ENCODE measurements around the gene CLSTN1. TPM values are rescaled to one million over a fixed set of nuclear protein-coding genes. Genes with fewer than 3 reads are reported as not detected.
A peak's percentile ranks its signal among the peaks of the same experiment; 100 is the strongest.

Gene CLSTN1
- total RNA-seq, 1 experiment from 2014 or later: 100 TPM

DNA sequence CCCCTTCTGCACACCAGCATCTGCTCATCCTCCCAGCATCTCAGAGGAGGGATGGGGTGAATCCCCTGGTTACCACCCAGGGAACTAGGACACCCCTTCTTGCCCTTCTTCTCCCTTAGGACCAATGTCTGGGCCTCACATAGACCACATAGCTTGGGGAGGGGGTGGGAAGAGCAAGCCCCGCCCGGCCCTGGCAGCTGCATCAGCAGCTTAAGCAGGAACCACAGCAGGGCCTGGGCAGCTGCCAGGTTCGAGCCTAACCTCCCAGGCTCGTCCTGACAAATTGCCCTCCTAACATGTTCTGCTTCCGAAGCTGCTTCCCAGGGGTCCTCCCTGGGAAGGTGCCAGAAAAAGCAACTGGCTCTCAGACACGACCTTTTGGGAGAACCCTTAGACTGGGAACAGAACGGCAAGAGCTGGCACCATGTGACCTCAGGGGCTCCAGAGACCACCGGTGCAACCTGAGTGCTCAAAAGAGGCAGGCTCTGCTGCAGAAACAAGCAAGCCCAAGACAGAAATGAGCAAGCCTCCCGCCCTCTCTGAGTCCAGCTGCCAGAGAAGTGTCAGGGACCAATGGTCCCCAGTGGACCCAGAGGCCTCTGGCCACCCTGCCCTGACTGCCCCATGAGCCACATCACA is 18.4 kb upstream of the CLSTN1 start:
- Histone ChIP-seq H3K4me1 (ENCODE audit: insufficient read depth, low read length) (no peaks in the 10 kb centered on the region), H3K9ac (ENCODE audit: extremely low read depth, insufficient read length, low read length) (no peak overlapping the region), H2AFZ (ENCODE audit: low read length) (no peak overlapping the region), H2BK120ac (ENCODE audit: low read depth, low read length, poor library complexity, severe bottlenecking) (no peak overlapping the region), H4K91ac (ENCODE audit: insufficient read length, low read depth, low read length) (no peak overlapping the region), H2AK5ac (ENCODE audit: insufficient read length, low read length) (no peak overlapping the region), H3K9me3 (ENCODE audit: control insufficient read depth, low read depth, low read length) (no peaks in the 10 kb centered on the region), H2BK15ac (ENCODE audit: low read depth, low read length) (no peak overlapping the region), H3K4me2 (ENCODE audit: insufficient read depth, insufficient read length, low read length) (no peak overlapping the region), H3K79me1 (ENCODE audit: insufficient read depth, low read depth, low read length, poor library complexity, severe bottlenecking) (no peaks in the 10 kb centered on the region), H3K56ac (ENCODE audit: insufficient read length, low read depth, low read length) (no peak overlapping the region), H3K14ac (ENCODE audit: insufficient read depth, low read length) (no peak overlapping the region), H3K23me2 (ENCODE audit: insufficient read length, low read depth, low read length, poor library complexity, severe bottlenecking) (no peaks in the 10 kb centered on the region), H3K79me2 (ENCODE audit: insufficient read depth, low read length) (no peaks in the 10 kb centered on the region), H3K18ac (ENCODE audit: insufficient read length, low read depth, low read length) (no peak overlapping the region), H3K27me3 (ENCODE audit: insufficient read depth, low read length) (no peaks in the 10 kb centered on the region), H2BK5ac (ENCODE audit: insufficient read length, low read length) (no peak overlapping the region), H2BK20ac (ENCODE audit: low read depth, low read length, poor library complexity, severe bottlenecking) (no peak overlapping the region), H3K27ac (ENCODE audit: insufficient read length, low read depth, low read length) (no peak overlapping the region), H4K20me1 (ENCODE audit: control insufficient read depth, insufficient read depth, insufficient read length) (no peaks in the 10 kb centered on the region), H4K5ac (ENCODE audit: insufficient read length, low read depth, low read length) (no peak overlapping the region), H3T11ph (ENCODE audit: low read length) (no peak overlapping the region), H3K23ac (ENCODE audit: insufficient read length, low read depth, low read length) (no peak overlapping the region), H3K4ac (ENCODE audit: low read depth, low read length) (no peak overlapping the region), H4K8ac (replicated peaks; ENCODE audit: insufficient read length, low read depth, low read length) (no peak overlapping the region), H2BK12ac (ENCODE audit: insufficient read length, low read depth, low read length) (no peak overlapping the region)
- no CpG with 5 or more reads among the region's 9 CpGs for WGBS (ENCODE audit: extremely low coverage, insufficient read length, low lambda C conversion rate)
- Mint-ChIP-seq H3K4me1 (peaks cover 19 to 34% of the 10 kb centered on the region in 2 experiments), H3K27me3 (ENCODE audit: low read depth) (peaks cover 3% of the 10 kb centered on the region; the same call in 1 of the 2 replicates), H3K9me3 (peaks cover 0 to 3% of the 10 kb centered on the region in 2 experiments; a peak in 1 of 5 replicates), H3K4me3 (no peak overlapping the region), H3K36me3 (ENCODE audit: insufficient read depth in 1 of 3, low read depth in 3 of 3) (no peaks in the 10 kb centered on the region), H3K27ac (peak overlapping the region in 1 of 3 experiments; percentile 48; a peak in 1 of 7 replicates)
- TF ChIP-seq, protein P1, sequence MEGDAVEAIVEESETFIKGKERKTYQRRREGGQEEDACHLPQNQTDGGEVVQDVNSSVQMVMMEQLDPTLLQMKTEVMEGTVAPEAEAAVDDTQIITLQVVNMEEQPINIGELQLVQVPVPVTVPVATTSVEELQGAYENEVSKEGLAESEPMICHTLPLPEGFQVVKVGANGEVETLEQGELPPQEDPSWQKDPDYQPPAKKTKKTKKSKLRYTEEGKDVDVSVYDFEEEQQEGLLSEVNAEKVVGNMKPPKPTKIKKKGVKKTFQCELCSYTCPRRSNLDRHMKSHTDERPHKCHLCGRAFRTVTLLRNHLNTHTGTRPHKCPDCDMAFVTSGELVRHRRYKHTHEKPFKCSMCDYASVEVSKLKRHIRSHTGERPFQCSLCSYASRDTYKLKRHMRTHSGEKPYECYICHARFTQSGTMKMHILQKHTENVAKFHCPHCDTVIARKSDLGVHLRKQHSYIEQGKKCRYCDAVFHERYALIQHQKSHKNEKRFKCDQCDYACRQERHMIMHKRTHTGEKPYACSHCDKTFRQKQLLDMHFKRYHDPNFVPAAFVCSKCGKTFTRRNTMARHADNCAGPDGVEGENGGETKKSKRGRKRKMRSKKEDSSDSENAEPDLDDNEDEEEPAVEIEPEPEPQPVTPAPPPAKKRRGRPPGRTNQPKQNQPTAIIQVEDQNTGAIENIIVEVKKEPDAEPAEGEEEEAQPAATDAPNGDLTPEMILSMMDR (conservative IDR thresholded peaks at IDR 0.05): no peak
- DNase-seq: no peak
